ENCODE measurements around the gene PLCG2.
A peak's percentile ranks its signal among the peaks of the same experiment; 100 is the strongest.
"Not testable (repeated sequence)": the region's sequence is repeated elsewhere in the genome, so short reads cannot be mapped to it uniquely, and the experiment has no call there.

Gene PLCG2

GRCh38 chr16:81755915-81756614 is 23.0 kb upstream of the PLCG2 start:
- TF ChIP-seq GABPA (IDR thresholded peaks at IDR 0.05; ENCODE audit: low read depth) (no peak), SPI1 (IDR thresholded peaks at IDR 0.05; ENCODE audit: borderline replicate concordance, low read depth) (no peak), POLR2AphosphoS5 (IDR thresholded peaks at IDR 0.05; ENCODE audit: low read depth) (no peak)
- TF ChIP-seq, protein P1, sequence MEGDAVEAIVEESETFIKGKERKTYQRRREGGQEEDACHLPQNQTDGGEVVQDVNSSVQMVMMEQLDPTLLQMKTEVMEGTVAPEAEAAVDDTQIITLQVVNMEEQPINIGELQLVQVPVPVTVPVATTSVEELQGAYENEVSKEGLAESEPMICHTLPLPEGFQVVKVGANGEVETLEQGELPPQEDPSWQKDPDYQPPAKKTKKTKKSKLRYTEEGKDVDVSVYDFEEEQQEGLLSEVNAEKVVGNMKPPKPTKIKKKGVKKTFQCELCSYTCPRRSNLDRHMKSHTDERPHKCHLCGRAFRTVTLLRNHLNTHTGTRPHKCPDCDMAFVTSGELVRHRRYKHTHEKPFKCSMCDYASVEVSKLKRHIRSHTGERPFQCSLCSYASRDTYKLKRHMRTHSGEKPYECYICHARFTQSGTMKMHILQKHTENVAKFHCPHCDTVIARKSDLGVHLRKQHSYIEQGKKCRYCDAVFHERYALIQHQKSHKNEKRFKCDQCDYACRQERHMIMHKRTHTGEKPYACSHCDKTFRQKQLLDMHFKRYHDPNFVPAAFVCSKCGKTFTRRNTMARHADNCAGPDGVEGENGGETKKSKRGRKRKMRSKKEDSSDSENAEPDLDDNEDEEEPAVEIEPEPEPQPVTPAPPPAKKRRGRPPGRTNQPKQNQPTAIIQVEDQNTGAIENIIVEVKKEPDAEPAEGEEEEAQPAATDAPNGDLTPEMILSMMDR (IDR thresholded peaks at IDR 0.05; ENCODE audit: insufficient read depth, low read length) = no peak
- TF ChIP-seq, protein P2, sequence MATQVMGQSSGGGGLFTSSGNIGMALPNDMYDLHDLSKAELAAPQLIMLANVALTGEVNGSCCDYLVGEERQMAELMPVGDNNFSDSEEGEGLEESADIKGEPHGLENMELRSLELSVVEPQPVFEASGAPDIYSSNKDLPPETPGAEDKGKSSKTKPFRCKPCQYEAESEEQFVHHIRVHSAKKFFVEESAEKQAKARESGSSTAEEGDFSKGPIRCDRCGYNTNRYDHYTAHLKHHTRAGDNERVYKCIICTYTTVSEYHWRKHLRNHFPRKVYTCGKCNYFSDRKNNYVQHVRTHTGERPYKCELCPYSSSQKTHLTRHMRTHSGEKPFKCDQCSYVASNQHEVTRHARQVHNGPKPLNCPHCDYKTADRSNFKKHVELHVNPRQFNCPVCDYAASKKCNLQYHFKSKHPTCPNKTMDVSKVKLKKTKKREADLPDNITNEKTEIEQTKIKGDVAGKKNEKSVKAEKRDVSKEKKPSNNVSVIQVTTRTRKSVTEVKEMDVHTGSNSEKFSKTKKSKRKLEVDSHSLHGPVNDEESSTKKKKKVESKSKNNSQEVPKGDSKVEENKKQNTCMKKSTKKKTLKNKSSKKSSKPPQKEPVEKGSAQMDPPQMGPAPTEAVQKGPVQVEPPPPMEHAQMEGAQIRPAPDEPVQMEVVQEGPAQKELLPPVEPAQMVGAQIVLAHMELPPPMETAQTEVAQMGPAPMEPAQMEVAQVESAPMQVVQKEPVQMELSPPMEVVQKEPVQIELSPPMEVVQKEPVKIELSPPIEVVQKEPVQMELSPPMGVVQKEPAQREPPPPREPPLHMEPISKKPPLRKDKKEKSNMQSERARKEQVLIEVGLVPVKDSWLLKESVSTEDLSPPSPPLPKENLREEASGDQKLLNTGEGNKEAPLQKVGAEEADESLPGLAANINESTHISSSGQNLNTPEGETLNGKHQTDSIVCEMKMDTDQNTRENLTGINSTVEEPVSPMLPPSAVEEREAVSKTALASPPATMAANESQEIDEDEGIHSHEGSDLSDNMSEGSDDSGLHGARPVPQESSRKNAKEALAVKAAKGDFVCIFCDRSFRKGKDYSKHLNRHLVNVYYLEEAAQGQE (IDR thresholded peaks at IDR 0.05; ENCODE audit: insufficient replicate concordance, low read depth) = no peak
- peak in 1 of 2 experiments; percentile 49 for DNase-seq (ENCODE audit: low read depth in 1 of 2, low spot score in 1 of 2)
- peak overlapping the region; percentile 52 for H3K27ac ChIP-seq (replicated peaks)
- no peak overlapping the region for H3K4me3 ChIP-seq (replicated peaks; ENCODE audit: insufficient read depth, low read length)
- no peaks in the 10 kb centered on the region for H3K27me3 ChIP-seq (ENCODE audit: insufficient read depth, poor library complexity, severe bottlenecking)

DNA sequence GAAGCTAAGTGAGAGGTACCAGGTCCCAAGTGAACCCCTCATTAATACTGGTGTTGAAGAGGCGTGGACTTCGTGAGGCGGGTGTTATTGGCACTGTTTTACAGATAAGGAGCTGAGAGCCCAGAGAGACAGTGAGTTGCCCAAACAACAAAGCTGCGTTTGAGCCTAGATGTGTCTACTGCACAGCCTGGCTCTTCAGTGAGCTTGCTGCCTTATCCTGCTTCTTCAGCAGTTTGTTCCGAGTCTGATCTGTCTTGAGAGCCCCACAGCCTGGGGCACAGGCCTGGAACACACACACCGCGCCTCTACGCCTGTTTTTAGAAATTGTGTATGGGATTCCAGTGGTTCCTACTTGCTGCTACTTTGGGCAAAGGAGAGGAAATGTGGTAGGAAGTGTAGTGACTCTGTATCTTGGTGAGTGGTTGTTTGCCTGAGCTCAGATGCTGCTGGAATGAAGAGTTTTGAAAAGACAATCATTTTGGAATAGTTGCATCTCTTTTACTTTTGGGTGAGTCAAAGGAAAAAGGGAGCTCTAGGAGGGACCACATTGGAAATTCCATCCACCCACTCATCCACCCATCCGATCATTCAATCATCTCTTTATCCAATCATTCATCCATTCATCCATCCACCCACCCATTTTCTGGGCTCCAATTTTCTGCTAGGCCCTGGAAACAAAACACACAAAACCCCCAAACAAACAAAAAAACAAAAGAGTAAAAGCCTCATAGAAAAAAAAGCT is 22.3 kb upstream of the PLCG2 start:
- DNase-seq (ENCODE audit: low read depth in 1 of 2, low spot score in 1 of 2) = no peak
- no peak overlapping the region for H3K27ac ChIP-seq (replicated peaks)
- H3K27me3 ChIP-seq (ENCODE audit: insufficient read depth, poor library complexity, severe bottlenecking) = no peaks in the 10 kb centered on the region
- TF ChIP-seq, protein P1 (IDR thresholded peaks at IDR 0.05; ENCODE audit: insufficient read depth, low read length) = no peak
- TF ChIP-seq, protein P2 (IDR thresholded peaks at IDR 0.05; ENCODE audit: insufficient replicate concordance, low read depth) = no peak
- TF ChIP-seq POLR2AphosphoS5 (IDR thresholded peaks at IDR 0.05; ENCODE audit: low read depth) = no peak
- TF ChIP-seq GABPA (IDR thresholded peaks at IDR 0.05; ENCODE audit: low read depth) = no peak
- TF ChIP-seq SPI1 (IDR thresholded peaks at IDR 0.05; ENCODE audit: borderline replicate concordance, low read depth) = no peak
- H3K4me3 ChIP-seq (replicated peaks; ENCODE audit: insufficient read depth, low read length) = no peak overlapping the region

DNA sequence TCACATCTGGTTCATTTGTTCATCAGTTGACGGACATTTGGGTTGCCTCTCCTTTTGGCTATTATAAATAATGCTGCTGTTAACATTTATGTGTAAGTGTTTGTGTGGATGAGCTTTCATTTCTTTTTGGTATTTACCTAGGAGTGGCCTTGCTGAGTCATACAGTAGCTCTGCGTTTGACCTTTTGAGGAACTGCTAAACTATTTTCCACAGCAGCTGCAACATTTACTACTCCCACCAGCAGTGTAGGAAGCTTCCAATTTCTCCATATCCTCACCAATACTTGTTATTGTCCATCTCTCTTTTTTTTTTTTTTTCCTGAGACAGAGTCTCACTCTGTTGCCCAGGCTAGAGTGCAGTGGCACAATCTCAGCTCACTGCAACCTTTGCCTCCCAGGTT is 20.7 kb upstream of the PLCG2 start:
- Histone ChIP-seq H3K27ac (replicated peaks) (no peak overlapping the region), H3K27me3 (ENCODE audit: insufficient read depth, poor library complexity, severe bottlenecking) (no peaks in the 10 kb centered on the region), H3K4me3 (replicated peaks; ENCODE audit: insufficient read depth, low read length) (no peak overlapping the region)
- TF ChIP-seq SPI1 (IDR thresholded peaks at IDR 0.05; ENCODE audit: borderline replicate concordance, low read depth) (peak; percentile 33; the same call in 1 of the 2 replicates), POLR2AphosphoS5 (IDR thresholded peaks at IDR 0.05; ENCODE audit: low read depth) (no peak)
- TF ChIP-seq, protein P1 (IDR thresholded peaks at IDR 0.05; ENCODE audit: insufficient read depth, low read length) = no peak
- no peak for DNase-seq (ENCODE audit: low read depth in 1 of 2, low spot score in 1 of 2)

GRCh38 chr16:81762322-81762721 is 16.8 kb upstream of the PLCG2 start:
- not testable (repeated sequence) for DNase-seq (ENCODE audit: low read depth in 1 of 2, low spot score in 1 of 2); H3K4me3 ChIP-seq (replicated peaks; ENCODE audit: insufficient read depth, low read length); H3K27me3 ChIP-seq (ENCODE audit: insufficient read depth, poor library complexity, severe bottlenecking); H3K27ac ChIP-seq (replicated peaks)
